ENCODE measurements around the gene CYP4A22.
"Not testable (repeated sequence)": the region's sequence is repeated elsewhere in the genome, so short reads cannot be mapped to it uniquely, and the experiment has no call there.

Gene CYP4A22

DNA sequence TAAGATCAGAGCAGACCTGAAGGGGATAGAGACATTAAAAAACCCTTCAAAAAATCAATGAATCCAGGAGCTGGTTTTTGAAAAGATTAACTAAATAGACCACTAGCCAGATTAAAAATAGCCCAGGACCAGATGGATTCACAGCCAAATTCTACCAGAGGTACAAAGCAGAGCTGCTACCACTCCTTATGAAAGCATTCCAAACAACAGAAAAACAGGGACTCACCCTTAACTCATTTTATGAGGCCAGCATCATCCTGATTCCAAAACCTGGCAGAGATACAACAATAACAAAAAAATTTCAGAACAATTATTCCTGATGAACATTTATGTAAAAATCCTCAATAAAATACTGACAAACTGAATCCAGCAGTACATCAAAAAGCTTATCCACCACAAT lies 19.2 kb downstream of the CYP4A22 start:
- DNase-seq (ENCODE audit: low read depth) = not testable (repeated sequence)

DNA sequence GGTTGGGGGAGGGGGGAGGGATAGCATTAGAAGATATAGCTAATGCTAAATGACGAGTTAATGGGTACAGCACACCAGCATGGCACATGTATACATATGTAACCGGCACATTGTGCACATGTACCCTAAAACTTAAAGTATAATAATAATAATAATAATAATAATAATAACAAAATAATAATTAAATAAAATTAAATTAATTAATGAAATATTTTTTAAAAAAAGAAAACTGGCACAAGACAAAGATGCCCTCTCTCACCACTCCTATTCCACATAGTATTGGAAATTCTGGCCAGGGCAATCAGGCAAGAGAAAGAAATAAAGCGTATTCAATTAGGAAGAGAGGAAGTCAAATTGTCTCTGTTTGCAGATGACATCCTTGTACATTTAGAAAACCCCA lies 20.7 kb downstream of the CYP4A22 start:
- not testable (repeated sequence) for DNase-seq (ENCODE audit: low read depth)

DNA sequence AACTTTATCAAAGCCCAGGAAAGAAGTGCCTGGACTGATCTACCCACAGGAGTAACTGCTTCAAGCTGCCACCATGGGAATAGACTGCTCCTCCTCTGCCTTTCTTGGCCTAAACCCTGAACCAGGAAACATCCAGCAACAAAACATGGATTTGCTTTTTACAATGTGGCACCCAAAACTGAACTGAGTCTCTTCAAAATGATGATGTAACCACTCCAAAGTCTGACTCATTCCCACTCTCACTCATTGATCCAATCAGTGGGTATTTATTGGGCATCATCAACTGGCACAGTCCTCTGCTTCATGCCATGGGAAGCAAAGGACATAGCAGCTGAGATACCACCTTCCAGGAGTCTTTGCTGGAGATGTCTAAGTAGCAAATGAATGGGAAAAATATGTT lies 23.5 kb downstream of the CYP4A22 start:
- no peak for DNase-seq (ENCODE audit: low read depth)

DNA sequence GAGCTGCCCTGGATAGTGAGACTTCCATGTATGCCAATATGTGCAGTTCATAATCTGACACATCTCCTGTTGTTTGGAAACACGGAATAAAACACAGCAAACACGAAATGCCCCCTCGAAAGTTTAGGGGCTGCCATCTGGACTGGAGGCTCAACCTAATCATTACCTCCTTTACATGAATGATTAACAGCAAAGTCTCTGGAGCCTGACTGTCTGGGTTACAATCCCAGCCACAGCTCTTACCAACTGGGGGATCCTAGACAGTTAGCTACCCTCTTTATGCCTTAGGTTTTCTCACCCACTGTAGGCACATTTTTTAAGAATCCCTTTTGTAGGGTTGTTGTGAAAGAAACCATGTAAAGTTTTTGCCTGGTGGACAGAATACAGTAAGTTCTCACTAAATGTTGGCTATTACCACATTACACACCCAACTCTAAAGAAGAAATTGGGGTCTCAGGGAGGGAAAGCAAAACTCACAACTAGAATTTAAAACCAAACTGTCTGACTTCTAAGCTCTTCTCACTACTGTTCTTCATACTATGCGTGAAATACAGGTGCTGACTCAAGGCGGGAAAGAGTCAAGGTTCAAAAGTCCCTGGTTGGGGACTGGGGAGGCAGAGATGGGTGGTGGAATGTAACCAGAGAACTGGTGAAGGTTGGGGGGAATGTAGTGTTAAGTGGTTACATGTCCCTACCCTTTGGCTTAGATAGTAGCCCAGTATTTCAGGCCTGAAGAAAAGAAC lies 24.2 kb downstream of the CYP4A22 start:
- no peak for DNase-seq (ENCODE audit: low read depth)

DNA sequence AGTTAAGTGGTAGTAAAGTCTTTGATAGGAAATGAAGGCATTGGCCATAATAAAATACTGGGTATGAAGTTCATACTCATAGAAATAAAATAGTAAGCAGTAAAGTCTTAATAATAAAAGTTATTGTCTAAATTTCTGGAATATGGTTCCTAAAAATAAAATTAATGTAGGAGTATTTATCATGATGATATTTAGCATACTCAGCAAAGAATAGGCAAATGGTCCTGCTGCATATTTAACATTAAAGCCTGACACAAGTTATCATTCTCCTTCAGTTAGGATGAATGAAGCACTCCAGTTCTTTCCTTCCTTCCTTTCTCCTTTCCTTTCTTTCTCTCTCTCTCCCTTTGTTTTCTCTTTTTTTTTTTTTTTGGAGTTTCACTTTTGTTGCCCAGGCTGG lies 27.3 kb downstream of the CYP4A22 start:
- no peak for DNase-seq (ENCODE audit: low read depth)

DNA sequence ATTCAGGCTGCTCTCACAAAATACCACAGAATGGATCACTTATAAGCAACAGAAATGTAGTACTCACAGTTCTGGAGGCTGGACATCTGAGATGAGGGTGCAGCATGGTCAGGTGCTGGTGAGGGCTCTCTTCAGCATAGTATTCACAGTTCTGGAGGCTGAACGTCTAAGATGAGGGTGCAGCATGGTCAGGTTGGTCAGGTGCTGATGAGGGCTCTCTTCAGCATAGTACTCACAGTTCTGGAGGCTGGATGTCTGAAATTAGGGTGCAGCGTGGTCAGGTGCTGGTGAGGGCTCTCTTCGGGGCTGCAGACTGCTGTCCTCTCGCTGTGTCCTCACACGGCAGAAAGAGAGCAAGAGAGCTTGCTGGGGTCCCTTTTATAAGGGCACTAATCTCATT lies 35.5 kb downstream of the CYP4A22 start:
- no peak for DNase-seq (ENCODE audit: low read depth)

DNA sequence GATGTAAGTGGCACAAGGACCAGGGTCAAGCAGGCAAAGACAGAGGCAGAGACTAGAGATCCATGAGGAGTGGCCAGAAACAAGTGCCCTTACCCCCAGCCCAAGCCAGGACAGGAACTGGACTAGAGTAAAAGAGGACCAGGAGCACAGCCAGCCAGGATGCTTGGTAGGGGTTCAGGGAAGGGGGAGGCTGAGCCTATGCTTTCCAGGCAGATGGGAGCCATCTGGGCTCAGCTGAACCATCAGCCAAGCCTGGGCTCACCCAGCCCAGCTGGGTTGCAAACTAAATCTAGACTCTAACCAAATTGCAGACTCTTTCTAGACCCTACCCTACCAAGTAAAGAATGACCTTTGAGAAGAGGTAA lies 37.4 kb downstream of the CYP4A22 start:
- DNase-seq (ENCODE audit: low read depth) = no peak

DNA sequence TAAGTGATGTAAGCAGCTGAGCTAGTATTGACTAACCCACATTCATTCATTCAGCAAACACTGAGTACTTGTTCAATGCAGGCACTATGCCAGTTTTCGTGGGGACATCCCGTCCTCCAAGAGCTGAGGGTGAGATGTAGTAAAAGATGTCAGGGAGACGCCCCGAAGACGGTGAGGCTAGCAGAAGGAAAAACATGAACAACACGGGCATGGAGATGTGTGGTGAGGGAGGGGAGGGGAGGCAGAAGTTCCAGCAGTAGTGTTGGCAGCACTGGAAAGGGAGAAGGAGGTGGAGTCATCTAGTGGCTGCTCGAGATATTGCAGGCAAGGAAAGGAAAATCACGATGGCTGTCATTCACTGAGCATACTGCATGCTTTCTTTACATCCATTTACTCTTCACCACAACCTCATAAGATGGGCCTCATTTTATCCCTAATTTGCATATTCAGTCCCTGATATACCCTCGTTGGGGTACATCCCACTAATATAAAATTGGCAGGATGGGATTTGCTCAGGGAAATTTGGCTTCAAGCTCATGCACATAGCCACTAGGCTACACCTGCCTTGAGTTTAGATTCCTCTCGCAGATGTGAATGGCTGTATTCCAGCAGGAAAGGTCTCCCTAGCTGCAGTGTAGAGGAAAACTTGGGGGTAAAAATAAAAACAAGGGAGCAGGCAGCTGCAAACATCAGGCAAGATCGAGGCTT lies 38.1 kb downstream of the CYP4A22 start:
- DNase-seq (ENCODE audit: low read depth) = peak; percentile 58

DNA sequence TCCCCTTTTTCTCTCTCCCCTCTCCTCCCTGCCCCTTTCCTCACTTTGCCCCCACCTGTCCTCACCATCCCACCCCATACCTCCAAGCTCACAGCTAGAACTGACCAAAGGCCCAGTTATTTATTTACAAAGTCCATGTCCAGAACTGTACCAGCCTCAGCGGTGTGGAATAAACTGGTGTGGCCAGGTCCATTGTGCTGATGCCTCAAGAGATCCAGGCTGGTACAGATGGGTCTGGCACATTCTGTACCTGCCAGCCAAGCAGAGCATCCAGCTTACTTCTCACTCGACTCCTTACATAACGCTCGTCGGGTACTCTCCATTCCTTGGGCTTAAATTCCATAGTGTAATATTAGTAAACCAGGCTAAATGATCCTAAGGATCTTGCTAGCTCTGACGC lies 40.8 kb downstream of the CYP4A22 start:
- no peak for DNase-seq (ENCODE audit: low read depth)

DNA sequence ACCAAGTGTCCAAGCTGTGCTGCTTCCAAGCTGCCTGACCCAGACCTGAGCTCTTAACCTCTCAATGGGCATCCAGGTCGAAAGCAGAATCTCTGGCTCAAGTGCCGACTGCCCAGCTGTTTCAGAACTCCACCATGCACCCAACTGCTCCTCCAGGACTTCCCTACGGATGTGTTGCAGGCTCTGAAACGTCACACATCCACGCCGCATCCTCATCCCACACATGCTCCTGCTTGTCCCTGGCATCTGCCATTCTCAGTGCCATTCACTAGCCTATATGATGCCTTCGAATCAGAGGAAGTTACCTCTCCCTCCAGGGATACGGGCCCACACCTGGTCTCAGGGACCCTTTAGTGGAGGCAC lies 41.4 kb downstream of the CYP4A22 start:
- DNase-seq (ENCODE audit: low read depth) = no peak

DNA sequence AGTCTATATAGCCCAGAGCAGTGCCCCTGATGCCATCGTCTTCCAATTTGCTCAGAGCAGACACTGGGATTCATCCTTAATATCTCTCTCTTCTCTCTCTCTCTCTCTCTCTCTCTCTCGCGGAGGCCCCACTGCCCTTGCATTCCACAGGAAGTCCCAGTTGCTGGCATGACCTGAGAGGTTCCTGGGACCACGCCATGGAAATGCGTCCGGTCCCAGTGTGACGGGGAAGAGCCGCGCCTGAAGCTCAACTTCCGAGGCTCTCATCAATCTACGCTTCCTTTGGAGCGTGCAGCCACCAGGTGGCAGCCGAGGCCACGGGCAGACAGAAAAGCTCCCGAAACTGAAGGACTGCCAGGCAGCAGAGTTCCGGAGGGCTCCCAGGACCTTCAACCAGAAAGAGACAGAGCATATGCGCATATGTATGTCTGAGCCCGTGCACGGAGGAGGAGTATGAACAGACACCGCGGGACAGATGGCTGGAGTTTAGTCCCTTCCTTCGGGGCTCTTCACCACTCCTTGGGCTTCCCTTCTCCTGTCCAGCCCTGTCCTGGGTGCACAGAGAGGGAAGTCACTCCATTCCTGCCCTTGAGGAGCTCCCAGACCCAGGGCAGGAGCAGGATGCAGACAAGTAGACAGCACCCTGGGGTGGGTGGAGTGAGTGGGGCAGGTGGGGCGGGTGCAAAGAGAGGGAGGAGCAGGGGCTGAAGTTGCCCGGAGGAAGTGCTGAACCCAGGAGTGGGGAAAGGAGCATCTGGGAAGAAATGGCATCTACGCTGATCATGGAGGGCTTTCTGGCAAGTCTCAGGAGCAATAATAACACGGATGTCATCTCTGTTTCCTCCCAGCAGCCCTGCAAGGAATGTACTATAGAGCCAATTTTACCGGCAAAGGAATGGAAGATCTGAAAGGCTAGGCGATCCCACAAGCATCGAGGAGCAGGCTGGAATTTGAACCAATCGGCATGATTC lies 42.1 kb downstream of the CYP4A22 start:
- peak; percentile 85 for DNase-seq (ENCODE audit: low read depth)

DNA sequence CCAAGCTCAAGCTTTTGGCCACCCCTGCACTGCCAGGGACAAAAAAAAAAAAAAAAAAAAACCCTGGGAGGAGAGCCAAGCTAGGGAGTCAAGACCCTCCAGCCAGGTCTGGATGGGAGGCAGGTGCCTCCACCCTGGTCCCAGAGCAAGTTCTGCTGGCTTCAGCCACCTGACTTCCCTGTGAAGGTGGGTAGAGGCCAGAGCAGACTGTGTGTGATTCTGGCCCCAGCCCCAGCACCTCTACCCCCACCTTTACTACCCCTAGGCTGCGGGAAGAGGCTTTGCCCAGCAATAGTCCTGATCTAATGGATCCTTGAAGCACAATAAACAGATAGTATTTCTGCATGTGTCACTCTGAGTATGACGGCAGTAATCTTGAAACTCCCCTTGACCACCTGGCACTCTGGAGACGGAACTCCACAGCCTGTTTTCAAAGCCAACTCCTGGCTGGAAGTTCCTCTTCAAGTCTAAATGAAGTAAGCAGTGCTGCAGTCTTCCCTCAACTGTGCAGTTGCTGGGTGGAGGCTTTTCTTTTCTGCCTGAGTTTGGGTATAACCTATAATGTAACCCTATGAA lies 42.8 kb downstream of the CYP4A22 start:
- DNase-seq (ENCODE audit: low read depth) = no peak

DNA sequence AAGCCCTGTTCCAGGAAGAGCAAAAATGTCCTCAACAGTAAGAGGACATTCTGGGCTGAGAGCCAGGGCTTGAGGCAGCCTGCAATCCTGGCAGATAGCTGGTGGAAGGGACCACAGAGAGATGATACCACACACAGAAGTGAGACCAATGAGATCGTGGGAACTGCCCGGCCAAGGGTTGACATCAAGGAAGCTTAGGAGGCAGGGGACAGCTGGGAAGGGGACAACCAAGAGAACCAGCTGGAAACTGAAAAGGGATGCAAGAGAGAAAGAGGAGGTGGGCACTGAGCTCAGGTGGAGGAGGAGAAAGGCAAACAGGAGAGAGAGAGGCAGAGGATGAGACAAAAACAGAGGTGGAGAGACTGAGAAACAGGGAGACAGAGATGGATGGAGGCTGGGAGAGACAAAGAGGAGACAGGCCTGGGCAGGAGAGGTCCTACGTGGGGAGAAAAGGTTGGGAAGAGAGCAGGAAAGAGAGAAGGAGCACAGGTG lies 43.4 kb downstream of the CYP4A22 start:
- DNase-seq (ENCODE audit: low read depth) = peak; percentile 17

DNA sequence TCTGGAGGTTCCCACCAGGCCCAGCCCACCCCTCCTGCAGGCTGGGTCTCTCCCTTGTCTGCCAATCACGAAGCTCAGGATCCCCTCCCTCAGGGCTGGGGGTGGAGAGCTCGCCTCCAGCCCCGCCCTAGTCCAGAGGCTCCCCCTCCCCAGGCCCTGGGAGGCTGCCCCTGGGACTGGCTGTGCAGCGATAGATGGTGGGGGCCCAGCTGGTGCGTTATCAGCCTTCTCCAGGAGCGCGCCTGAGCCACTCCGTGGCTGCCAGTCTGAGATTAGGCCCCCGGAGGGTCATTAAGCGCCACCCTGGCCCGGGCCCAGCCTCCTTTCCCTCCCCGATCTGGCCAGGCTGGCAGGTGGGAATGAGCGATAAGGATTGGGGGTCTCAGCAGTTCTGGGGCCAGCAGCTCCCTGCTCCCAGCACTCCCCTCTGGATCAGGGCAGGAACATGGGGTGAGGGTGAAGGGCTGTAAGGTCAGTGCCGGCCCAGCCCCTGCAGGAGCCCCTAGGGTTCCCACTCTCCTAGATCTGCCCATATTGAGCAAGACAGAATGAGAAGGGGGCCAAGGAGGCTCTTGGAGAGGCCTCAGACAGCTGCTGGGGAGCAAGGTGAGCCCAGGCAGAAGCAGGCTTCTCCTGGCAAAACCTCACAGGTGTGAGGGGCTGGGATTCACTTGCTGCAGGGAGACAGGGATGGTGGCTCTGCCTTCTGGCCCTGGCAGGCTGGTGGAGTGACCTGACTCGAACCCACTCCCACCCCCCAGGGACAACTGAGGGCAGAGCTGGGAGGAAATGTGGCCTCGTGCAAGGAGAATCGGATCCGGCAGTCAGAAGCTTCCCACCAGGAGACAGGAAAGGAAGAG lies 44.1 kb downstream of the CYP4A22 start:
- no peak for DNase-seq (ENCODE audit: low read depth)

DNA sequence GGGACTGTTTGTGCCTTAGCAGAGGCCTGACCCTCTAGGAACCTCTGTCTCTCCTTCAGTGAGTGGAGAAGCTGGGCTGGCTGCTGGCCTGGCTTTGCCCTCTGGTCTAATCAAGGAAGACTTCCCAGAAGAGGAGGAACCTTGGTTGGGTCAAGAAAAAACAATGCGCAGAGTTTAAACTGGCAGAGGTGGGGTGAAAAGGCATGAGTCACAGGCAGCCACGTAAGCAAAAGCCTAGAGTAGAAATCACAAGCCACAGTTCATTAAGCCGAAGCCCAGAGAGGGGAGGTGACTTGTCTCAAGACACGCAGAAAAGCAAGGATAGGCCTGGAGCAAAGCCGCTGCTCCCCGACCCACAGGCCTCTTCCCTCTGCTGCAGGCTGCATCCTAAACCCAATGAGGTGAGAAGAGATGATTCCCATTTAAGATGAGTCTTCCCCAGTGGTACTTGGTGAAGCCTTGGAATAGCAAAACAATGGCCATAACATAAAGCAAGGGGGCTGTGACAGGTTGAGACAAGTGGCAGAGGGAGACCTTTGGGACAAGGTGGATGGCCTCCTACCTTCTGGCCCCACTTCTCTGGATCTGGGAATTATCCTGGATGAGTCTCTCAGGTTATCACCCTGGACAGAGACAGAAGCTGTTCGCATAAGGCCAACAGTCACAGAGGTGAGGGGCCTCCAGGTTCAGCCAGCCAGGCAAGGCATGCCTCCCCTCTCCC lies 44.9 kb downstream of the CYP4A22 start:
- peak; percentile 31 for DNase-seq (ENCODE audit: low read depth)

DNA sequence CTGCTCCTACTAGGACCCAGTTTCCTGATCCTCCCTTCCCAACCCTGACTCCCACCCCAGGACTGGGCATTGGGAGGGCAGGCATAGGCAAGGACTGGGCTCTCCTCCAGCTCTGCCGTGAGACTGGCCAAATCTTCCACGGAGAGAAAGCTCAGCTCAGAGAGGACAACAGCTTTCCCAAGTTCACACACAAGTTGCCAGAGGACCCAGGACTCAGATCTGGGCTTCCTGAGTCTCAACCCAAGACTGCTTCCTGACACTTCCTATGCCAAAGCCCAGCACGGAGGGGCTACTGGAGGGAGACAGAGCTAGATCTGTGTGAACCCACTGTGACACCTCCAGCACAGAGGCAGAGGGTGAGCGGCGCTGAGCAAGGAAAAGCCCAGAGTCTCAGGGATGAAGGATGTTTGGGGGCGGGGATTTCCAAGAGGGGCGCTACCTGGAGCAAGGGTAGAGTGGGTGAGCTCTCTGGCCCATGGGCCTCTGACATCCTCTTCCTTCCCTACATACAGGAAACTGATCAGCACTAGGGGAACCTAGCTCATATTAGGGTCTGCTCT lies 45.5 kb downstream of the CYP4A22 start:
- DNase-seq (ENCODE audit: low read depth) = no peak

DNA sequence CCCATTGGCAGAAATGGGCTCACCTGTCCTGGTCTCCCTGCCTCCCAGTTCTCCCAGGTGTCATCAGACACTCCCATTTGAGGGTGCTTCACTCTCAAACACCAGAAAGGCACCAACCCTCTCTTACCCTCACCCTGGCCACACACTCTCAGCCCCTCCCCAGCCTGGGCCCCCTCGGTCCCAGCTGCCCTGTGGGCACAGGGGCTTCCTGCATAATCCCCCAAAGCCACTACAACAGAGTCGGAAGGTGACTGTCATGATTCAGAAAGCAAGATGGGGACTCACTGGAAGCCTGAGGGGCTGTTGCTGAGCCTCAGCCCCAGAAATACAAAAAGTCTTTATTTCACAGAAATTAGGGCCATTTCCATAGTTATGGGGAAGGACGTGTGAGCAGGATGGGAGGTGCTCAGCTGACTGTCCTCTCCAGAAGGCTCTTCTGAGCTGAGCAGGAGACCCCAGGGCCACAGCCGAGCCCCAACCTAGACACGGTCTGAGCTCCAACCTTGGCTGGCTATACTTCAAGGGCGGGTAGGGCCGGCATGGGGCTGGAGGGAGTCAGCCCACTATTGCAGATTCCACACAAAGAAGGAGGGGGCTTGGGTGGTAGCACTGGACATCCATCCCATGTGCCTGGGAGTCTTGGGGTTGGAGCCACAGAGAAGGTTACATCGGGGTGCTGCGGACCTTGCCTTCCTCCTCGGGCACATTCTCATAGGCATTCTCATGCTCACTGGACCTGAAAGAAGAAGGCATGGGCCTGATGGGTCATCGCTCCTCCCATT lies 46.3 kb downstream of the CYP4A22 start:
- DNase-seq (ENCODE audit: low read depth) = no peak

DNA sequence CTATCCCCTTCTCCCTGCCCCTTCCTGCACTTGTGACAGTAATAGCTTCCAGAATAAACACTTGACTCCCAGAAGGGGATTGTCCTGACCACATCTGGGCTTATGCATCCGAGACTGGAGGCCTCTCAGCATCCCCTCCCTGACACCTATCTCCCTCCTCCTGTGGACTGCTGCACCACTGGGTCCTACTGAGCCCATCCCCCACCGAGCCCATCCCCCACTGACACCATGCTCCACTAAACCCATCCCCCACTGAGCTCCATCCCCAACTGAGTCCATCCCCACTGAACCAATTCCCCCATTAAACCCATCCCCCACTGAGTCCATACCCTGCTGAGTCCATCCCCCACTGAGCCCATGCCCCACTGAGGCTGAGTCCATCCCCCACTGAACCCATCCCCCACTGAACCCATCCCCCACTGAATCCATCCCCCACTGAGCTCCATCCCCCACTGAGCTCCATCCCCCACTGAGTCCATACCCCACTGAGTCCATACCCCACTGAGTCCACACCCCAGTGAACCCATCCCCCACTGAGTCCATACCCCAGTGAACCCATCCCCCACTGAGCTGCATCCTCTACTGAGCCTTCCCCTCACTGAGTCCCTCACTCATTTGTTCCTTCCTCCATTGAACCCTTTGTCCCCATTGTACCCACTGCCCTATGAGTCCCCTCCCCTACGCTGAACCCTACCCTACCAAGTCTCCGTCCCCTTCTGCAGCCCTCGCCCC lies 47.0 kb downstream of the CYP4A22 start:
- DNase-seq (ENCODE audit: low read depth) = no peak
